Brain microvascular endothelial cell (primary cell): Measurements from ENCODE around the gene CUBN.
A peak's percentile ranks its signal among the peaks of the same experiment; 100 is the strongest.

Source experiments
- DNase-seq: peaks from one replicate; pipeline ENCODE4 v3.0.0-alpha.2; 2020
- H3K27ac ChIP-seq: fragments of 250-450 bp; sonication (Bioruptor Pico); 2 replicates; pipeline ENCODE4 v1.5.1; 2020; ENCODE audit warnings: mild to moderate bottlenecking, moderate library complexity
- H3K27me3 ChIP-seq: fragments of 250-450 bp; sonication (Bioruptor Pico); replicated peaks from 2 replicates; pipeline ENCODE4 v1.5.1; 2020; ENCODE audit warnings: mild to moderate bottlenecking
- H3K36me3 ChIP-seq: fragments of 250-450 bp; sonication (Bioruptor Pico); replicated peaks from 2 replicates; pipeline ENCODE4 v1.5.1; 2020; ENCODE audit warnings: mild to moderate bottlenecking
- H3K4me3 ChIP-seq: 2 replicates; pipeline ENCODE4 v1.5.1; 2011; ENCODE audit warnings: low read depth, mild to moderate bottlenecking, control low read depth, low read length, moderate library complexity
- CTCF ChIP-seq: IDR thresholded peaks from 2 replicates; pipeline ENCODE4 v1.5.1; 2011; ENCODE audit warnings: low read depth, mild to moderate bottlenecking, moderate library complexity, low read length, control low read depth, inconsistent platforms; ENCODE audit errors: missing control alignments
- in situ Hi-C: cut with HindIII; loops from 2 replicates; pipeline ENCODE4 v1.10.0; 2017; ENCODE audit warnings: low sequenced_read_pairs, low pct_ligation_motif_present

Gene CUBN

GRCh38 chr10:17025444-17026295 is 103.9 kb downstream of the CUBN start:
- Histone ChIP-seq H3K4me3 (no peak overlapping the region), H3K27me3 (no peaks in the 10 kb centered on the region), H3K27ac (peak overlapping the region; percentile 98), H3K36me3 (no peaks in the 10 kb centered on the region)
- DNase-seq = peak; percentile 100
- peak; percentile 16 for TF ChIP-seq CTCF
- in situ Hi-C loops = no loop called here

GRCh38 chr10:17024461-17024860 is 105.2 kb downstream of the CUBN start:
- no peak for TF ChIP-seq CTCF
- in situ Hi-C loops = no loop called here
- Histone ChIP-seq H3K36me3 (no peaks in the 10 kb centered on the region), H3K27me3 (no peaks in the 10 kb centered on the region), H3K4me3 (no peak overlapping the region), H3K27ac (peak overlapping the region; percentile 98)
- no peak for DNase-seq

GRCh38 chr10:17023386-17024298 is 106.0 kb downstream of the CUBN start:
- H3K27me3 ChIP-seq = no peaks in the 10 kb centered on the region
- peak; percentile 99 for DNase-seq
- TF ChIP-seq CTCF = no peak
- no peak overlapping the region for H3K4me3 ChIP-seq
- in situ Hi-C loops = no loop called here
- no peaks in the 10 kb centered on the region for H3K36me3 ChIP-seq
- H3K27ac ChIP-seq = peak overlapping the region; percentile 98

GRCh38 chr10:17022896-17023295 is 106.7 kb downstream of the CUBN start:
- Histone ChIP-seq H3K27me3 (no peaks in the 10 kb centered on the region), H3K36me3 (no peaks in the 10 kb centered on the region), H3K4me3 (no peak overlapping the region), H3K27ac (peak overlapping the region; percentile 98)
- DNase-seq = no peak
- in situ Hi-C loops = no loop called here
- no peak for TF ChIP-seq CTCF

- in situ Hi-C loops = no loop called here
- H3K27ac ChIP-seq = peak overlapping the region; percentile 98
- no peak for DNase-seq
- H3K36me3 ChIP-seq = no peaks in the 10 kb centered on the region
- H3K27me3 ChIP-seq = no peaks in the 10 kb centered on the region
- no peak overlapping the region for H3K4me3 ChIP-seq
- no peak for TF ChIP-seq CTCF
These were observed 107.2 kb downstream of the CUBN start for GRCh38 chr10:17022466-17022825.
